ENCODE data around the gene BIRC5.
"Not testable (repeated sequence)": the region's sequence is repeated elsewhere in the genome, so short reads cannot be mapped to it uniquely, and the experiment has no call there.

The BIRC5 gene

GRCh38 chr17:78214016-78214705 lies at the start of gene BIRC5:
TSS of gene BIRC5 (plus strand) at chr17:78214253. CDS start at chr17:78214317, 64 bp downstream.
- H3K9ac ChIP-seq (ENCODE audit: low read length) = peak within 1 kb of the TSS; percentile 86
- no peaks in the 10 kb centered on the region for H3K9me3 ChIP-seq (ENCODE audit: control insufficient read depth, low read depth, low read length)
- peaks cover 7% of the 10 kb centered on the region for H3K36me3 ChIP-seq (ENCODE audit: control insufficient read depth, low read depth, low read length)
- peaks cover 7% of the 10 kb centered on the region for H3K4me1 ChIP-seq (ENCODE audit: control insufficient read depth, low read depth, low read length)
- H3K27me3 ChIP-seq (ENCODE audit: control insufficient read depth, insufficient read depth, low read length) = no peaks in the 10 kb centered on the region
- no peak within 1 kb of the TSS for H3K27ac ChIP-seq (ENCODE audit: low read length)
- peak within 1 kb of the TSS; percentile 69 for H3K4me3 ChIP-seq (ENCODE audit: low read length)

GRCh38 chr17:78164748-78165607 lies 49.1 kb upstream of the BIRC5 start:
- no peaks in the 10 kb centered on the region for H3K9me3 ChIP-seq (ENCODE audit: control insufficient read depth, low read depth, low read length)
- H3K4me1 ChIP-seq (ENCODE audit: control insufficient read depth, low read depth, low read length) = no peaks in the 10 kb centered on the region
- no peak overlapping the region for H3K9ac ChIP-seq (ENCODE audit: low read length)
- H3K36me3 ChIP-seq (ENCODE audit: control insufficient read depth, low read depth, low read length) = no peaks in the 10 kb centered on the region
- H3K27me3 ChIP-seq (ENCODE audit: control insufficient read depth, insufficient read depth, low read length) = no peaks in the 10 kb centered on the region
- no peak overlapping the region for H3K27ac ChIP-seq (ENCODE audit: low read length)
- H3K4me3 ChIP-seq (ENCODE audit: low read length) = no peak overlapping the region

- no peak overlapping the region for H3K4me3 ChIP-seq (ENCODE audit: low read length)
- H3K4me1 ChIP-seq (ENCODE audit: control insufficient read depth, low read depth, low read length) = no peaks in the 10 kb centered on the region
- H3K27me3 ChIP-seq (ENCODE audit: control insufficient read depth, insufficient read depth, low read length) = no peaks in the 10 kb centered on the region
- H3K36me3 ChIP-seq (ENCODE audit: control insufficient read depth, low read depth, low read length) = no peaks in the 10 kb centered on the region
- H3K9ac ChIP-seq (ENCODE audit: low read length) = no peak overlapping the region
- no peaks in the 10 kb centered on the region for H3K9me3 ChIP-seq (ENCODE audit: control insufficient read depth, low read depth, low read length)
- no peak overlapping the region for H3K27ac ChIP-seq (ENCODE audit: low read length)
These were observed 47.6 kb upstream of the BIRC5 start for GRCh38 chr17:78166416-78166815.

- Histone ChIP-seq H3K36me3 (ENCODE audit: control insufficient read depth, low read depth, low read length) (peaks cover 4% of the 10 kb centered on the region), H3K4me1 (ENCODE audit: control insufficient read depth, low read depth, low read length) (peaks cover 12% of the 10 kb centered on the region), H3K4me3 (ENCODE audit: low read length) (peak within 1 kb of the TSS; percentile 58), H3K9ac (ENCODE audit: low read length) (no peak within 1 kb of the TSS), H3K9me3 (ENCODE audit: control insufficient read depth, low read depth, low read length) (no peaks in the 10 kb centered on the region), H3K27me3 (ENCODE audit: control insufficient read depth, insufficient read depth, low read length) (no peaks in the 10 kb centered on the region), H3K27ac (ENCODE audit: low read length) (no peak within 1 kb of the TSS)
These were observed 45.7 kb upstream of the BIRC5 start, which contains the start of gene SYNGR2 for GRCh38 chr17:78168242-78168902. TSS of gene SYNGR2 (plus strand) at chr17:78168581. CDS start at chr17:78168617, 36 bp downstream.

- peaks cover 12% of the 10 kb centered on the region for H3K4me1 ChIP-seq (ENCODE audit: control insufficient read depth, low read depth, low read length)
- peak overlapping the region; percentile 58 for H3K4me3 ChIP-seq (ENCODE audit: low read length)
- H3K27ac ChIP-seq (ENCODE audit: low read length) = no peak overlapping the region
- no peak overlapping the region for H3K9ac ChIP-seq (ENCODE audit: low read length)
- H3K36me3 ChIP-seq (ENCODE audit: control insufficient read depth, low read depth, low read length) = peaks cover 8% of the 10 kb centered on the region
- no peaks in the 10 kb centered on the region for H3K27me3 ChIP-seq (ENCODE audit: control insufficient read depth, insufficient read depth, low read length)
- H3K9me3 ChIP-seq (ENCODE audit: control insufficient read depth, low read depth, low read length) = no peaks in the 10 kb centered on the region
These were observed 44.9 kb upstream of the BIRC5 start for GRCh38 chr17:78168903-78169793.

GRCh38 chr17:78170692-78171590 lies 43.1 kb upstream of the BIRC5 start:
- peaks cover 22% of the 10 kb centered on the region for H3K36me3 ChIP-seq (ENCODE audit: control insufficient read depth, low read depth, low read length)
- H3K4me3 ChIP-seq (ENCODE audit: low read length) = no peak overlapping the region

GRCh38 chr17:78171591-78172248 lies 42.3 kb upstream of the BIRC5 start:
- peaks cover 23% of the 10 kb centered on the region for H3K36me3 ChIP-seq (ENCODE audit: control insufficient read depth, low read depth, low read length)

More at GRCh38 chr17:78170692-78171590, 43.1 kb upstream of the BIRC5 start:
- no peak overlapping the region for H3K27ac ChIP-seq (ENCODE audit: low read length)
- H3K9me3 ChIP-seq (ENCODE audit: control insufficient read depth, low read depth, low read length) = no peaks in the 10 kb centered on the region
- peaks cover 12% of the 10 kb centered on the region for H3K4me1 ChIP-seq (ENCODE audit: control insufficient read depth, low read depth, low read length)
- no peak overlapping the region for H3K9ac ChIP-seq (ENCODE audit: low read length)
- H3K27me3 ChIP-seq (ENCODE audit: control insufficient read depth, insufficient read depth, low read length) = no peaks in the 10 kb centered on the region

GRCh38 chr17:78172249-78173051 lies 41.6 kb upstream of the BIRC5 start:
- H3K9ac ChIP-seq (ENCODE audit: low read length) = no peak overlapping the region

More at GRCh38 chr17:78171591-78172248, 42.3 kb upstream of the BIRC5 start:
- H3K27ac ChIP-seq (ENCODE audit: low read length); H3K4me3 ChIP-seq (ENCODE audit: low read length); H3K9me3 ChIP-seq (ENCODE audit: control insufficient read depth, low read depth, low read length); H3K27me3 ChIP-seq (ENCODE audit: control insufficient read depth, insufficient read depth, low read length); H3K9ac ChIP-seq (ENCODE audit: low read length): not testable (repeated sequence)
- H3K4me1 ChIP-seq (ENCODE audit: control insufficient read depth, low read depth, low read length) = peaks cover 12% of the 10 kb centered on the region

GRCh38 chr17:78173097-78173715 lies 40.8 kb upstream of the BIRC5 start:
- Histone ChIP-seq H3K4me1 (ENCODE audit: control insufficient read depth, low read depth, low read length) (peaks cover 12% of the 10 kb centered on the region), H3K9me3 (ENCODE audit: control insufficient read depth, low read depth, low read length) (no peaks in the 10 kb centered on the region), H3K27me3 (ENCODE audit: control insufficient read depth, insufficient read depth, low read length) (no peaks in the 10 kb centered on the region), H3K4me3 (ENCODE audit: low read length) (no peak overlapping the region), H3K36me3 (ENCODE audit: control insufficient read depth, low read depth, low read length) (peaks cover 25% of the 10 kb centered on the region), H3K27ac (ENCODE audit: low read length) (no peak overlapping the region), H3K9ac (ENCODE audit: low read length) (no peak overlapping the region)

More at GRCh38 chr17:78172249-78173051, 41.6 kb upstream of the BIRC5 start:
- Histone ChIP-seq H3K4me3 (ENCODE audit: low read length) (no peak overlapping the region), H3K9me3 (ENCODE audit: control insufficient read depth, low read depth, low read length) (no peaks in the 10 kb centered on the region), H3K27me3 (ENCODE audit: control insufficient read depth, insufficient read depth, low read length) (no peaks in the 10 kb centered on the region), H3K36me3 (ENCODE audit: control insufficient read depth, low read depth, low read length) (peaks cover 23% of the 10 kb centered on the region), H3K27ac (ENCODE audit: low read length) (no peak overlapping the region), H3K4me1 (ENCODE audit: control insufficient read depth, low read depth, low read length) (peaks cover 12% of the 10 kb centered on the region)
